ENCODE measurements around the gene PFKFB4. TPM values are rescaled to one million over a fixed set of nuclear protein-coding genes. Genes with fewer than 3 reads are reported as not detected.
"Not testable (repeated sequence)": the region's sequence is repeated elsewhere in the genome, so short reads cannot be mapped to it uniquely, and the experiment has no call there.

PFKFB4 gene
- total RNA-seq, 1 experiment from 2014 or later, result 12.3 TPM

DNA sequence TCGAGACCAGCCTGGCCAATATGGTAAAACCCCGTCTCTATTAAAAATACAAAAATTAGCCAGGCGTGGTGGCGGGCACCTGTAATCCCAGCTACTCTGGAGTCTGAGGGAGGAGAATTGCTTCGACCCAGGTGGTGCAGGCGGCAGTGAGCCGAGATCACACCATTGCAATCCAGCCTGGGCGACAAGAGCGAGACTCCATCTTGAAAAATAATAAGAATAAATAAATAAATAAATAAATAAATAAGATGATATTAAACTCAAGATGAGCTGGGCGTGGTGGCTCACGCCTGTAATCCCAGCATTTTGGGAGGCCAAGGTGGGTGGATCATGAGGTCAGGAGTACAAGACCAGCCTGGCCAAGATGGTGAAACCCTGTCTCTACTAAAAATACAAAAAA, 75.7 kb downstream of the PFKFB4 start:
- not testable (repeated sequence) for H3K56ac ChIP-seq (ENCODE audit: insufficient read length, low read depth, low read length); H2BK120ac ChIP-seq (ENCODE audit: low read depth, low read length, poor library complexity, severe bottlenecking); H4K91ac ChIP-seq (ENCODE audit: insufficient read length, low read depth, low read length); DNase-seq; H2BK5ac ChIP-seq (ENCODE audit: insufficient read length, low read length); H3K4ac ChIP-seq (ENCODE audit: low read depth, low read length); H3K18ac ChIP-seq (ENCODE audit: insufficient read length, low read depth, low read length); H3K9me3 ChIP-seq (ENCODE audit: control insufficient read depth, low read depth, low read length); H3K4me3 Mint-ChIP-seq; H2AFZ ChIP-seq (ENCODE audit: low read length); H3K27me3 ChIP-seq (ENCODE audit: insufficient read depth, low read length); H3T11ph ChIP-seq (ENCODE audit: low read length); H4K8ac ChIP-seq (replicated peaks; ENCODE audit: insufficient read length, low read depth, low read length); H4K20me1 ChIP-seq (ENCODE audit: control insufficient read depth, insufficient read depth, insufficient read length); H3K27ac ChIP-seq (ENCODE audit: insufficient read length, low read depth, low read length); H3K79me2 ChIP-seq (ENCODE audit: insufficient read depth, low read length); H2AK5ac ChIP-seq (ENCODE audit: insufficient read length, low read length); H3K9me3 Mint-ChIP-seq; H3K79me1 ChIP-seq (ENCODE audit: insufficient read depth, low read depth, low read length, poor library complexity, severe bottlenecking); H3K27me3 Mint-ChIP-seq (ENCODE audit: low read depth); H2BK12ac ChIP-seq (ENCODE audit: insufficient read length, low read depth, low read length); H4K5ac ChIP-seq (ENCODE audit: insufficient read length, low read depth, low read length); H3K4me2 ChIP-seq (ENCODE audit: insufficient read depth, insufficient read length, low read length); H3K36me3 Mint-ChIP-seq (ENCODE audit: insufficient read depth in 1 of 3, low read depth in 3 of 3); H3K23me2 ChIP-seq (ENCODE audit: insufficient read length, low read depth, low read length, poor library complexity, severe bottlenecking); H2BK15ac ChIP-seq (ENCODE audit: low read depth, low read length); H3K9ac ChIP-seq (ENCODE audit: extremely low read depth, insufficient read length, low read length); H3K4me1 ChIP-seq (ENCODE audit: insufficient read depth, low read length); H3K27ac Mint-ChIP-seq; H2BK20ac ChIP-seq (ENCODE audit: low read depth, low read length, poor library complexity, severe bottlenecking); H3K23ac ChIP-seq (ENCODE audit: insufficient read length, low read depth, low read length); H3K14ac ChIP-seq (ENCODE audit: insufficient read depth, low read length)
- peaks cover 22% of the 10 kb centered on the region in 2 experiments for H3K4me1 Mint-ChIP-seq
- no CpG with 5 or more reads among the region's 11 CpGs for WGBS (ENCODE audit: extremely low coverage, insufficient read length, low lambda C conversion rate)
